ENCODE data around the gene TMPRSS11F. TPM values are rescaled to one million over a fixed set of nuclear protein-coding genes. Genes with fewer than 3 reads are reported as not detected.

TMPRSS11F gene
- polyA plus RNA-seq, 4 donors, result not detected

DNA sequence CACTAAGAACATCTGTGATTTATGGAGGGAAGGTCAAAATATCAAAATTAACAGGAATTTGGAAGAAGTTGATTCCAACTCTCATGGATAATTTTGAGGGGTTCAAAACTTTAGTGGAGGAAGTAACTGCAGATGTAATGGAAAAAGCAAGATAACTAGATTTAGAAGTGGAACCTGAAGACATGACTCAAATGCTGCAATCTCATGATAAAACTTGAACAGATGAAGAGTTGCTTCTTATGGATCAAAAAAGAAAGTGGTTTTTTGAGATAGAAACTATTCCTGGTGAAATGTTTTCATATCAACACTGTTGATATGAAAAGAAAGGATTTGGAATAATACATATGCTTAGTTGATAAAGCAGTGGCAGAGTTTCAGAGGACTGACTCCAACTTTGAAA, 9.7 kb downstream of the TMPRSS11F start:
- Histone ChIP-seq H3K27me3 (ENCODE audit: control insufficient read depth in 3 of 3, insufficient read depth in 3 of 3, low read length in 3 of 3) (no peaks in the 10 kb centered on the region), H3K4me1 (ENCODE audit: control insufficient read depth in 3 of 3, insufficient read depth in 2 of 3, low read depth in 1 of 3, low read length in 2 of 3) (no peaks in the 10 kb centered on the region), H3K9me3 (ENCODE audit: control insufficient read depth in 2 of 2, insufficient read depth in 1 of 2, low read depth in 1 of 2, low read length in 1 of 2) (no peaks in the 10 kb centered on the region), H3K27ac (ENCODE audit: low read depth in 1 of 3, low read length in 2 of 3) (no peak overlapping the region), H3K36me3 (ENCODE audit: control insufficient read depth in 3 of 3, insufficient read depth in 2 of 3, low read depth in 1 of 3, low read length in 3 of 3) (no peaks in the 10 kb centered on the region), H3K4me3 (ENCODE audit: low read depth in 1 of 3, low read length in 3 of 3) (no peak overlapping the region)
- no peak for DNase-seq
- FAIRE-seq, result no peak

DNA sequence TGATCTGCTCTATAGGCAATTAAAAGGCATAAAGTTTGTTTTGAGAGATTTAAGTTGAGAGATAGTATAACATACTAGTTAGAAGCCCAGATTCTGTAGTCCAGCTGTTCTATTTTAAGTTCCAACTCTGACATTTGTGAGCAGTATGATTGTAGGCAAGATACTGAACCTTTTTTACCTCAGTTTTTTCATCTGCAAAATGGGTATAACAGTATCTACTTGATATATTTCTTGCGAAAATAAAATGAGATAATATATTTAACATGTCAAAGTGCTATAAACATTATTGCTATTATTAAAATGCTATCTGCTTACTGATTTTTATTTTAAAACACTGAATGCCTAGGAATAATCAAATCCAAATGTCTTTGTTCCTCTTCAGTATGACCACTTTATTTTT, 19.2 kb downstream of the TMPRSS11F start:
- FAIRE-seq (no peak), DNase-seq (no peak)

DNA sequence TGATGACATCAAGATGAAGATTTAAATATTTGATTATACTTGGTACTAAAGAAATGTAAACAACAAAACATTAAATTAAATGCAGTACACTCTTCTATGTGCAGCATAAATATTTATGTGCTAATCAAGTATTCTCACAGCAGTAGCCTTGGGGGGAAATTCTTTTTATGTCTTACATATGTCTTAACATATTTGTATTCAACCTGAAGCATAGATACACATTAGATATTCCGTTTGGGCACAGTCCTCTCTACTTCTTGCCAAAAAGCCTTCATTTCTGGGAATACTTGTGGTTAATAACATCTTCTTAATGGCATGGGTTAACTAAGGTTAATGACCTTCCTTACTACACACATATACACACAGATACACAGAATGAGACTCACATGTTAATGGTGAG, 19.8 kb downstream of the TMPRSS11F start:
- H3K9me3 ChIP-seq (ENCODE audit: control insufficient read depth in 2 of 2, insufficient read depth in 1 of 2, low read depth in 1 of 2, low read length in 1 of 2), result no peaks in the 10 kb centered on the region
- H3K27me3 ChIP-seq (ENCODE audit: control insufficient read depth in 3 of 3, insufficient read depth in 3 of 3, low read length in 3 of 3), result no peaks in the 10 kb centered on the region
- no peak overlapping the region for H3K27ac ChIP-seq (ENCODE audit: low read depth in 1 of 3, low read length in 2 of 3)
- 36 to 61% (median 57%) methylated on average over 1 of the region's 1 CpG for WGBS, 3 donors
- FAIRE-seq (no peak), DNase-seq (no peak)
- no peaks in the 10 kb centered on the region for H3K4me1 ChIP-seq (ENCODE audit: control insufficient read depth in 3 of 3, insufficient read depth in 2 of 3, low read depth in 1 of 3, low read length in 2 of 3)
- H3K36me3 ChIP-seq (ENCODE audit: control insufficient read depth in 3 of 3, insufficient read depth in 2 of 3, low read depth in 1 of 3, low read length in 3 of 3), result no peaks in the 10 kb centered on the region
- H3K4me3 ChIP-seq (ENCODE audit: low read depth in 1 of 3, low read length in 3 of 3), result no peak overlapping the region

More for the DNA sequence above, 19.2 kb downstream of the TMPRSS11F start:
- no peak overlapping the region for H3K4me3 ChIP-seq (ENCODE audit: low read depth in 1 of 3, low read length in 3 of 3)
- no peaks in the 10 kb centered on the region for H3K9me3 ChIP-seq (ENCODE audit: control insufficient read depth in 2 of 2, insufficient read depth in 1 of 2, low read depth in 1 of 2, low read length in 1 of 2)
- H3K4me1 ChIP-seq (ENCODE audit: control insufficient read depth in 3 of 3, insufficient read depth in 2 of 3, low read depth in 1 of 3, low read length in 2 of 3), result no peaks in the 10 kb centered on the region
- H3K27me3 ChIP-seq (ENCODE audit: control insufficient read depth in 3 of 3, insufficient read depth in 3 of 3, low read length in 3 of 3), result no peaks in the 10 kb centered on the region
- 74 to 84% (median 76%) methylated on average over 1 of the region's 1 CpG for WGBS, 3 donors
- H3K27ac ChIP-seq (ENCODE audit: low read depth in 1 of 3, low read length in 2 of 3), result no peak overlapping the region
- H3K36me3 ChIP-seq (ENCODE audit: control insufficient read depth in 3 of 3, insufficient read depth in 2 of 3, low read depth in 1 of 3, low read length in 3 of 3), result no peaks in the 10 kb centered on the region

DNA sequence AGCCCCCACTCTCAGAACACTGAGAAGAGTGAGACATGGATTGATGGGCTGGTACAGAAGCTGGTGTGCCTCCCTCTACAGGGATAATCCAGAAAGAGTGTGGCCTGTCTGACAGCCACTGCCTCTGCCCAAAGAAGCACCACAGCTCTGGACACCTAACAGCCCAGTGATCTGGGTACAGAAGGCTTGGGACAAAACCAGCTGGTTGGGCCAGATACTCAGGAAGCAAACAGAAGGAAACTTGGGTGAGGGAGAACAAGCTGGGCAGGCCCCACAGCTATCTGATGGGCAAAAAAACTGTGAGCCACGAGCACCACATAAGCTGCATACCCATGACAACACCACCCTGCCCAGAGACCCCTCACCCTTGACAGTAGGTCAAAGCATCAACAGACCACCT, 46.9 kb downstream of the TMPRSS11F start:
- WGBS, 3 donors, result 0 to 23% (median 15%) methylated on average over 1 of the region's 1 CpG

DNA sequence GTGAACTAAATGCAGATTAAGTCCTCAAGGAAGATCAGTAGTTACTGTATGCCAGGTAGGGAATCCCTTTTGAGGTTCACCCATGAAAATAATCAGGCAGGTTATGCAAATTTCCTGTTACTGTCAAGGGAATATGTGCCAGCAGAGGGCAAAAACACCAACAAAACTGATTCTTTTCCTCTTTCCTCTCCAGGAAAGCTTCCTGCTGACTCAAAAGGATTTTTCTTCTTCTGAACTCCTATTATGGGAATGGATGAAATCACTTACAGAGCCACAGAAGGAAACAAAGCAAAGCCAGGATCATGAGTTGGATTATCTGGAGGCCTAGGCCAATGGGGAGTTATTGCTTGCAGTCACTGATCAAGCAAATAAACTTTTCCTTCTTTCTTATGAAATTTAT, 49.7 kb downstream of the TMPRSS11F start:
- H3K36me3 ChIP-seq (ENCODE audit: control insufficient read depth in 3 of 3, insufficient read depth in 2 of 3, low read depth in 1 of 3, low read length in 3 of 3), result no peaks in the 10 kb centered on the region
- FAIRE-seq (no peak), DNase-seq (no peak)
- no peaks in the 10 kb centered on the region for H3K4me1 ChIP-seq (ENCODE audit: control insufficient read depth in 3 of 3, insufficient read depth in 2 of 3, low read depth in 1 of 3, low read length in 2 of 3)
- no peaks in the 10 kb centered on the region for H3K27me3 ChIP-seq (ENCODE audit: control insufficient read depth in 3 of 3, insufficient read depth in 3 of 3, low read length in 3 of 3)
- no peaks in the 10 kb centered on the region for H3K9me3 ChIP-seq (ENCODE audit: control insufficient read depth in 2 of 2, insufficient read depth in 1 of 2, low read depth in 1 of 2, low read length in 1 of 2)
- no peak overlapping the region for H3K4me3 ChIP-seq (ENCODE audit: low read depth in 1 of 3, low read length in 3 of 3)
- H3K27ac ChIP-seq (ENCODE audit: low read depth in 1 of 3, low read length in 2 of 3), result no peak overlapping the region

More for the DNA sequence above, 46.9 kb downstream of the TMPRSS11F start:
- no peak overlapping the region for H3K27ac ChIP-seq (ENCODE audit: low read depth in 1 of 3, low read length in 2 of 3)
- no peaks in the 10 kb centered on the region for H3K27me3 ChIP-seq (ENCODE audit: control insufficient read depth in 3 of 3, insufficient read depth in 3 of 3, low read length in 3 of 3)
- H3K4me1 ChIP-seq (ENCODE audit: control insufficient read depth in 3 of 3, insufficient read depth in 2 of 3, low read depth in 1 of 3, low read length in 2 of 3), result no peaks in the 10 kb centered on the region
- no peaks in the 10 kb centered on the region for H3K9me3 ChIP-seq (ENCODE audit: control insufficient read depth in 2 of 2, insufficient read depth in 1 of 2, low read depth in 1 of 2, low read length in 1 of 2)
- H3K36me3 ChIP-seq (ENCODE audit: control insufficient read depth in 3 of 3, insufficient read depth in 2 of 3, low read depth in 1 of 3, low read length in 3 of 3), result no peaks in the 10 kb centered on the region
- no peak overlapping the region for H3K4me3 ChIP-seq (ENCODE audit: low read depth in 1 of 3, low read length in 3 of 3)
- DNase-seq (no peak), FAIRE-seq (no peak)

DNA sequence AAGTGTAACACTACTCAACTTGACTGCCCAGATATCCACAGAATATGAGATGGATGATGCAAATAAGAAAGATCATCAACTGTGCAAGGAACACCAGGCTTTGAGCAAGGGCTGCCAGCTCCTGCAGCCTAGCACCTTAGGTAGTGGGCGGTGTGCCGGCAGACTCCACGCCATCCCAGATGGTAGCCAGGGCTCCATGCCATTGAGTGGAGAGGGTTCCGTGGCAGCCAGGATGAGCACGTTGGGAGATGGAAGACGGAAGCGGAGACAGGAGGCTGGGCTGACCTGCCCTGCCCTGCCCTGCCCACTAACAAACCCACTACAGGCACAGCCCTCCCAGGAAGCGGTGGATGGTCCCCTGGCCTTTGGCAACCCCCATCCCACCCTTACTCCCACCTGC, 51.9 kb downstream of the TMPRSS11F start:
- Histone ChIP-seq H3K4me1 (ENCODE audit: control insufficient read depth in 3 of 3, insufficient read depth in 2 of 3, low read depth in 1 of 3, low read length in 2 of 3) (no peaks in the 10 kb centered on the region), H3K27ac (ENCODE audit: low read depth in 1 of 3, low read length in 2 of 3) (no peak overlapping the region), H3K4me3 (ENCODE audit: low read depth in 1 of 3, low read length in 3 of 3) (no peak overlapping the region), H3K9me3 (ENCODE audit: control insufficient read depth in 2 of 2, insufficient read depth in 1 of 2, low read depth in 1 of 2, low read length in 1 of 2) (no peaks in the 10 kb centered on the region), H3K27me3 (ENCODE audit: control insufficient read depth in 3 of 3, insufficient read depth in 3 of 3, low read length in 3 of 3) (no peaks in the 10 kb centered on the region), H3K36me3 (ENCODE audit: control insufficient read depth in 3 of 3, insufficient read depth in 2 of 3, low read depth in 1 of 3, low read length in 3 of 3) (no peaks in the 10 kb centered on the region)
- FAIRE-seq (no peak), DNase-seq (no peak)
- 68 to 85% (median 81%) methylated on average over 7 to 8 of the region's 8 CpGs for WGBS, 3 donors

DNA sequence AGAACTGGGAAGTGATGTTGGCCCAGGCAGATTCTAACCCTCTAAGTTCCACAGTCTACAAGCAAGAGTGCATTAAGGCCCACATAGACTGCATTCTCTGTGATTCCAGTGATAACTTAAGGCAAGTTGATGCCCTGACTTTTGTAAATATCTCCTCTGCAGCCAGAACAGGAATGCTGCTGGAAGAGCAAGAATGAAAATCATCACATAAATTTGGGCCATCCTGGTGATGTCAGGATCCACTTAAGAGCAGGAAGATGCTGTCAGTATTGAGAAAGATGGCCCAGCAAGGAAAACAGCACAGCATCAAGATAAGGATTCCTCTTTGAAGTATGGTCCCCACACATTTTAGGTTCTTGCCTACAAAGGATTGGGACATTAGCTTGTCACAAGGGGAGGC, 52.4 kb downstream of the TMPRSS11F start:
- no peaks in the 10 kb centered on the region for H3K27me3 ChIP-seq (ENCODE audit: control insufficient read depth in 3 of 3, insufficient read depth in 3 of 3, low read length in 3 of 3)

DNA sequence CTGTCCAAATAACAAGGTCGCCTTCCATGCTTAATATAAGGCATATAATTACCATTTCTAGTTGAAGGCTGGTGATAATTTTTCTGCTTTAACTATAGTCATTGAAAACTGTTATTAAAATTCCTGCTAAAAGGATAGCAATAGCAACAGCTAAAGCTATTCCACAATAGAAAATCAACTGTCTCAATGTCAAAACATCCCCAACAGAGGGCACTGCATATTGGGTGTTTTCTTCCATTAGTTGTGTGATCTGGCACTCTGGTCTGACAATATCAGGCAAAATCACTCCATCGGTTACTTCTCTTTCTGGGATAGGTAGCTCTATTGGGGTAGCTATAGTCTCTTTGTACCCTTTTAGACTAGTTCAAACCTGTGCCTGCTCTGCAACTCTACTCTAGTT, 53.5 kb downstream of the TMPRSS11F start:
- no peaks in the 10 kb centered on the region for H3K36me3 ChIP-seq (ENCODE audit: control insufficient read depth in 3 of 3, insufficient read depth in 2 of 3, low read depth in 1 of 3, low read length in 3 of 3)
- no peak overlapping the region for H3K4me3 ChIP-seq (ENCODE audit: low read depth in 1 of 3, low read length in 3 of 3)
- FAIRE-seq (no peak), DNase-seq (no peak)
- no peaks in the 10 kb centered on the region for H3K4me1 ChIP-seq (ENCODE audit: control insufficient read depth in 3 of 3, insufficient read depth in 2 of 3, low read depth in 1 of 3, low read length in 2 of 3)
- H3K27me3 ChIP-seq (ENCODE audit: control insufficient read depth in 3 of 3, insufficient read depth in 3 of 3, low read length in 3 of 3), result no peaks in the 10 kb centered on the region
- 77 to 82% (median 81%) methylated on average over 2 of the region's 2 CpGs for WGBS, 3 donors
- no peak overlapping the region for H3K27ac ChIP-seq (ENCODE audit: low read depth in 1 of 3, low read length in 2 of 3)
- no peaks in the 10 kb centered on the region for H3K9me3 ChIP-seq (ENCODE audit: control insufficient read depth in 2 of 2, insufficient read depth in 1 of 2, low read depth in 1 of 2, low read length in 1 of 2)

More for the DNA sequence above, 52.4 kb downstream of the TMPRSS11F start:
- Histone ChIP-seq H3K4me3 (ENCODE audit: low read depth in 1 of 3, low read length in 3 of 3) (no peak overlapping the region), H3K27ac (ENCODE audit: low read depth in 1 of 3, low read length in 2 of 3) (no peak overlapping the region), H3K36me3 (ENCODE audit: control insufficient read depth in 3 of 3, insufficient read depth in 2 of 3, low read depth in 1 of 3, low read length in 3 of 3) (no peaks in the 10 kb centered on the region), H3K9me3 (ENCODE audit: control insufficient read depth in 2 of 2, insufficient read depth in 1 of 2, low read depth in 1 of 2, low read length in 1 of 2) (no peaks in the 10 kb centered on the region), H3K4me1 (ENCODE audit: control insufficient read depth in 3 of 3, insufficient read depth in 2 of 3, low read depth in 1 of 3, low read length in 2 of 3) (no peaks in the 10 kb centered on the region)
- DNase-seq (no peak), FAIRE-seq (no peak)

DNA sequence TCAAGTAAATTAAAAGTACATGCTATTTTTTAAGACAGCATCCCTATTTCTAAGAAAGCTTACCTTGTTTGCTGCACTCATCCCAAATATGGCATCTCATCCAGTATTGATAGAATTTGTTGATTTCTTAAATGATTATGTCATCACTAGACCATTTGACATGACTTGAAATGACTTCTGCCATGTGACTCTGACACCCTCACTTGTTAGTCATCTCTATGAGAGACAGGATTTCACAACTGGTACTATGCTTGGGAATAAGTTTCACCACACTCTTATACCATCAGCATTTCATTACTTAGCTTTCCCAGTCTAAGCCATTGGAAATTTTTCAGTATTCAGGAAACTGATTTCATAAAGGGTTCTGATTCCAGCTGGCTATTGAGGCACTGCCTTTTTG, 55.3 kb downstream of the TMPRSS11F start:
- Histone ChIP-seq H3K36me3 (ENCODE audit: control insufficient read depth in 3 of 3, insufficient read depth in 2 of 3, low read depth in 1 of 3, low read length in 3 of 3) (no peaks in the 10 kb centered on the region), H3K9me3 (ENCODE audit: control insufficient read depth in 2 of 2, insufficient read depth in 1 of 2, low read depth in 1 of 2, low read length in 1 of 2) (no peaks in the 10 kb centered on the region), H3K27me3 (ENCODE audit: control insufficient read depth in 3 of 3, insufficient read depth in 3 of 3, low read length in 3 of 3) (no peaks in the 10 kb centered on the region), H3K4me3 (ENCODE audit: low read depth in 1 of 3, low read length in 3 of 3) (no peak overlapping the region), H3K27ac (ENCODE audit: low read depth in 1 of 3, low read length in 2 of 3) (no peak overlapping the region), H3K4me1 (ENCODE audit: control insufficient read depth in 3 of 3, insufficient read depth in 2 of 3, low read depth in 1 of 3, low read length in 2 of 3) (no peaks in the 10 kb centered on the region)
- no peak for DNase-seq
- no peak for FAIRE-seq
